ENCODE measurements around the gene DBNL.

Gene DBNL

GRCh38 chr7:44043902-44044301 lies 600 bp upstream of the DBNL start:
- DNase-seq: no peak

- DNase-seq: no peak
These were observed 918 bp downstream of the DBNL start for GRCh38 chr7:44045226-44046014.

- no peak for DNase-seq
These were observed 2.0 kb downstream of the DBNL start for GRCh38 chr7:44046321-44047061.

GRCh38 chr7:44048031-44048795 lies 3.7 kb downstream of the DBNL start:
- DNase-seq: no peak

- no peak for DNase-seq
These were observed 5.8 kb downstream of the DBNL start for GRCh38 chr7:44050121-44050914.

GRCh38 chr7:44050915-44051560 lies 6.5 kb downstream of the DBNL start:
- DNase-seq: no peak

GRCh38 chr7:44051611-44052220 lies 7.2 kb downstream of the DBNL start:
- DNase-seq: no peak

- DNase-seq: no peak
These were observed 8.4 kb downstream of the DBNL start for GRCh38 chr7:44052771-44053365.

- no peak for DNase-seq
These were observed 12.2 kb downstream of the DBNL start for GRCh38 chr7:44056681-44057080.

GRCh38 chr7:44057181-44057848 lies 12.8 kb downstream of the DBNL start:
- DNase-seq: no peak

- no peak for DNase-seq
These were observed 13.6 kb downstream of the DBNL start for GRCh38 chr7:44057849-44058758.

GRCh38 chr7:44058759-44059218 lies 14.3 kb downstream of the DBNL start:
- DNase-seq: no peak

GRCh38 chr7:44059219-44060090 lies 15.0 kb downstream of the DBNL start:
- DNase-seq: no peak

GRCh38 chr7:44060091-44060947 lies 15.8 kb downstream of the DBNL start:
- no peak for DNase-seq

GRCh38 chr7:44060948-44061644 lies 16.6 kb downstream of the DBNL start:
- no peak for DNase-seq

- DNase-seq: no peak
These were observed 17.2 kb downstream of the DBNL start for GRCh38 chr7:44061645-44062179.

Data from GDM1 (cell line).